ENCODE measurements around the gene MON1A. TPM values are rescaled to one million over a fixed set of nuclear protein-coding genes. Genes with fewer than 3 reads are reported as not detected.

The MON1A gene
- total RNA-seq, 1 donor from 2014 or later, result 11.5 TPM

DNA sequence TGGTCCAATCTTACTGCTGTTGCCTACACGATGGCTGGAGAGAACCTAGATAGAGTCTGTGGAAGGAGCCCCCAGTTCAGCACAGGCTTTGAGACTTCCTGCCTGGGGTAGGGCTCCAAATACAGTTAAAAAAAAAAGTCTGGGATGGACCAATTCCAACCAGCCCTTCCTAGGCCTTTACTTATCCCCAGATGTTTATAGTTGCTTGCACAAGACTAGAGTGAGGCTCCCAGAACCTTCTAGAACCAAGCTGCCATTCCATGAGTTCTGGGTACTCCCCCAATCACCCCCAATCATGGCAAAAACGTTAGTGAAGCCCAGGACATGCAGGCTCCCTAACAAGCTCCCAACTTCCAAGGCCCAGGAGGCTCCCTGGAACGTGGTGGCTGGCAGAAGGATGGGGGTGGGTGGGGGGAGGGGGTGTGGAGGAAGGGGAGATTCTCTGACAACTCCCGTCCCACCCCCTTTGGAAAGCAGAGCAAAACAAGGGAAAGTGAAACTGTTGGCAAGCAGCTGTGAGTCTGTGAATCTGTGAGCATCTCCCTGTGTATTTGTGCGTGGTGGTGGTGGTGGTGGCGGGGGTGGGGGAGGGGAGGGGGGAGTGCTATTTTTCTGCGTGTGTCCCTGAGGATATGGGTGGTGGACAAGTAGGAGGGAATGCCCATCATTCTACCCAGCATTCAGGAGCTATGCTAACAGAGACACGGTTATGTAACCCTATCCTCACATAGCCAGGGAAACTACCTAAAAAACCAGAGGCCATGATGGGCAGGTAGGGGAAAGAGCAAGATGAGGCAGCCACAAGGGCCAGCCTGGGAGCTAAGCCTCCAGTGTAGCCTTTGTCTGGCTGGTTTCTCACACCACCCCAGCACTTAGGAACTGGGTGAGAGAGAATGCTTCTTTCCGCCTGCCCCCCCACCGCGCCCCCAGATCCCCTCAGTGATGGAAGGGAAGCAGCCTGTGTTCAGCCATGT is 28.0 kb downstream of the MON1A start:
- H3K27me3 Mint-ChIP-seq (ENCODE audit: low read depth), result no peaks in the 10 kb centered on the region
- H3K9me3 Mint-ChIP-seq, result no peaks in the 10 kb centered on the region

DNA sequence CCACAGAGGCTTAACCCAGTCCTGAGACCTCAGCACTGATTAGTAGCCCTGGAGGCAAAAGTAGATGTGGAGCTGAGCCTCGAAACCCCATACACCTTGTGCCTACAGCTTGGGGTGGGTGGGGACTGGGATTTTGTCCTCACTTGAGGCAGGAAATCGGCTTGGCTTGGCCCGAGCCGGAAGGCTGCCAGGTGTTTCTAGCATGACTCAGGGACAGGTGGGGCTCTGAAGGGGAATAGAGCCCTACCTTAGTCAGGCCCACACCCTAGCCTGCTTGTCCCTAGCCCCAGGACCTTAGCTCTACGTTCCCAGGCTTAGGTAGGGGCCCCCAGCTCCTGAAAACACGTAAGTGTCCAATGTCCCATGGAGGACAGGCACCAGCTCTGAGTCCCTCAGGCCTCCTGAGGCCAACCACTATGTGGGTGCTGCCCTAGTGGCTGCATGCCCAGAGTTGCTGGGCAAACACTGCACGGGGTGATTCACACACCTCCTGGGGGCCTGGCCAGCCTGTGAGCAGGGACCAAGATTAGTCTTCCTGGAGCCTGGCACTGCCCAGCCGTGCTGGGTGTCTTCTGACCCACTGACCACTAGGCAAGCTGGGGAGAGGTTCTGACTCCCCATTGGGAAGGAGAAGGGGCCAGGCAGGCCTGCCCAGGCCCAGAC is 29.0 kb downstream of the MON1A start:
- Mint-ChIP-seq H3K4me3 (no peak overlapping the region), H3K36me3 (ENCODE audit: low read depth) (no peaks in the 10 kb centered on the region), H3K4me1 (peaks cover 4% of the 10 kb centered on the region), H3K27me3 (ENCODE audit: low read depth) (no peaks in the 10 kb centered on the region), H3K27ac (ENCODE audit: unreplicated experiment) (no peak overlapping the region), H3K9me3 (no peaks in the 10 kb centered on the region)
- TF ChIP-seq, protein P1, sequence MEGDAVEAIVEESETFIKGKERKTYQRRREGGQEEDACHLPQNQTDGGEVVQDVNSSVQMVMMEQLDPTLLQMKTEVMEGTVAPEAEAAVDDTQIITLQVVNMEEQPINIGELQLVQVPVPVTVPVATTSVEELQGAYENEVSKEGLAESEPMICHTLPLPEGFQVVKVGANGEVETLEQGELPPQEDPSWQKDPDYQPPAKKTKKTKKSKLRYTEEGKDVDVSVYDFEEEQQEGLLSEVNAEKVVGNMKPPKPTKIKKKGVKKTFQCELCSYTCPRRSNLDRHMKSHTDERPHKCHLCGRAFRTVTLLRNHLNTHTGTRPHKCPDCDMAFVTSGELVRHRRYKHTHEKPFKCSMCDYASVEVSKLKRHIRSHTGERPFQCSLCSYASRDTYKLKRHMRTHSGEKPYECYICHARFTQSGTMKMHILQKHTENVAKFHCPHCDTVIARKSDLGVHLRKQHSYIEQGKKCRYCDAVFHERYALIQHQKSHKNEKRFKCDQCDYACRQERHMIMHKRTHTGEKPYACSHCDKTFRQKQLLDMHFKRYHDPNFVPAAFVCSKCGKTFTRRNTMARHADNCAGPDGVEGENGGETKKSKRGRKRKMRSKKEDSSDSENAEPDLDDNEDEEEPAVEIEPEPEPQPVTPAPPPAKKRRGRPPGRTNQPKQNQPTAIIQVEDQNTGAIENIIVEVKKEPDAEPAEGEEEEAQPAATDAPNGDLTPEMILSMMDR (conservative IDR thresholded peaks at IDR 0.05), result no peak
- DNase-seq (ENCODE audit: low read depth, low spot score), result no peak

More for the DNA sequence above, 28.0 kb downstream of the MON1A start:
- H3K36me3 Mint-ChIP-seq (ENCODE audit: low read depth), result no peaks in the 10 kb centered on the region
- no peak for DNase-seq (ENCODE audit: low read depth, low spot score)
- TF ChIP-seq, protein P1 (conservative IDR thresholded peaks at IDR 0.05), result no peak
- H3K4me1 Mint-ChIP-seq, result peaks cover 11% of the 10 kb centered on the region
- no peak overlapping the region for H3K4me3 Mint-ChIP-seq
- peak overlapping the region; percentile 57 for H3K27ac Mint-ChIP-seq (ENCODE audit: unreplicated experiment)

DNA sequence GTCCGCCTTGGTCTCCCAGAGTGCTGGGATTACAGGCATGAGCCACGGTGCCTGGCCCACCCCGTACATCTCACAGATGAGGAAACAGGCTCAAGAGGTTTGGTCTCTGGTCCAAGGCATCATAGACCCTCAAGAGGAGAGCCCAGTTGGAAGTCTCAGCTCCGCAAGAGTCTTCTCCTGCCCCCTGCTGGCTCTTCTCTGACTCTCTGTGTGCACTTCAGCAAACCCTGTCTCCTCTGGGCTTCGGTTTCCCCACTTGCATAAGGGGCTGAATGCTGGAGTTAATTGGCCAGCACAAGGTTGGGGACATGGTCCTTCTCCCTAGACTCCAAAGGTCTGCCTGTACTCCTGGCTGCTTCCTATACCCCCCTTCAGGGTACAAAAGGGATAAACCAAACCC is 29.8 kb downstream of the MON1A start:
- TF ChIP-seq, protein P1 (conservative IDR thresholded peaks at IDR 0.05), result no peak
- H3K9me3 Mint-ChIP-seq, result no peaks in the 10 kb centered on the region
- H3K27me3 Mint-ChIP-seq (ENCODE audit: low read depth), result no peaks in the 10 kb centered on the region
- H3K27ac Mint-ChIP-seq (ENCODE audit: unreplicated experiment), result no peak overlapping the region
- H3K4me3 Mint-ChIP-seq, result no peak overlapping the region
- DNase-seq (ENCODE audit: low read depth, low spot score), result peak; percentile 38
- H3K36me3 Mint-ChIP-seq (ENCODE audit: low read depth), result no peaks in the 10 kb centered on the region
- H3K4me1 Mint-ChIP-seq, result peaks cover 4% of the 10 kb centered on the region

DNA sequence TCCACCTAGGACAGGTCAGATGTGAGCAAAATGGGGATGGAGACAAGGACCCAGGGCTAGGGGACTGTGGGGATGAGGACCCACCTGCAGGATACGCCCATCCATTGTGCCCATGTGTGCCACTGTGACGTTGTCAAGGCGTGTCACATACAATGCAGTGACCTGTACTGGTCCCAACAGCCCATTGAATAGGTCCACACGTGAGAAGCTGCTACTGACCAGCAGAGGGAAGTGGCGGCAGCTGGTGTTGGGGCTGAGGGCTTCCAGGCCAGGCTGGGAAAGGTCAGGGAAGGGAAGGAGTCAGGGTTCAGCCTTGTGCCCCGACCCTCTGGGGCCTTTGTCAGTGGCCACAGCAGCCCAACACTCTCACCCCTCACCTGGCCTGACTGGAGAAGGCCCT is 30.6 kb downstream of the MON1A start:
- Mint-ChIP-seq H3K4me1 (peaks cover 2% of the 10 kb centered on the region), H3K9me3 (no peaks in the 10 kb centered on the region), H3K27me3 (ENCODE audit: low read depth) (no peaks in the 10 kb centered on the region), H3K4me3 (no peak overlapping the region), H3K27ac (ENCODE audit: unreplicated experiment) (no peak overlapping the region), H3K36me3 (ENCODE audit: low read depth) (no peaks in the 10 kb centered on the region)
- no peak for DNase-seq (ENCODE audit: low read depth, low spot score)
- TF ChIP-seq, protein P1 (conservative IDR thresholded peaks at IDR 0.05), result no peak

DNA sequence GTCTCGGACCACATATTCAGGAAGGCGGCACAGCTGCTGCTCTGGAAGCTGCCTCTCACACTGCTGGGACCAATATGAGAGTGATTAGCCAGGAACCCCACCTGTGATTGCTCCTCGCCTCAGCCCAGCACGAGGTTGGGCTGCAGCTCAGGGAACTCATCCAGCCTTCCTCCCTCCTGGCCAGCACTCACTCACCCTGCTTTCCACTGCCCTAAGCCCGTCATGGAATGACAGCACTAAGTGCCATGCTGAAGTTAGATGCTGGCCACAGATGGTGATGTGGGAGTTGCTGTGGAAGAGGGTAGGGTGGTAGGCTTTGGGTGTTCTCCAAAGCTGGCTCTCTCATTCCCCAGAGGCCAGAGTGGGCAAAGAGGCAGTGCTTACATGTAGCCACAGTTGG is 33.3 kb downstream of the MON1A start:
- no peak overlapping the region for H3K27ac Mint-ChIP-seq (ENCODE audit: unreplicated experiment)
- no peaks in the 10 kb centered on the region for H3K9me3 Mint-ChIP-seq
- DNase-seq (ENCODE audit: low read depth, low spot score), result no peak
- no peaks in the 10 kb centered on the region for H3K4me1 Mint-ChIP-seq
- TF ChIP-seq, protein P1 (conservative IDR thresholded peaks at IDR 0.05), result no peak
- H3K4me3 Mint-ChIP-seq, result no peak overlapping the region
- no peaks in the 10 kb centered on the region for H3K27me3 Mint-ChIP-seq (ENCODE audit: low read depth)
- no peaks in the 10 kb centered on the region for H3K36me3 Mint-ChIP-seq (ENCODE audit: low read depth)
